ENCODE data around the gene TMEM63C.

TMEM63C gene

GRCh38 chr14:77153802-77154201, 27.8 kb upstream of the TMEM63C start:
- no peaks in the 10 kb centered on the region for H3K9me3 ChIP-seq (ENCODE audit: severe bottlenecking)
- no peak for TF ChIP-seq CTCF (IDR thresholded peaks at IDR 0.05; ENCODE audit: low read depth, low read length)
- no peaks in the 10 kb centered on the region for H3K27me3 ChIP-seq (ENCODE audit: insufficient read depth, low read depth, severe bottlenecking)
- no peaks in the 10 kb centered on the region for H3K36me3 ChIP-seq
- no peak overlapping the region for H3K4me3 ChIP-seq (ENCODE audit: low read depth, low read length)
- H3K27ac ChIP-seq: no peak overlapping the region
- DNase-seq: no peak

- no peak overlapping the region for H3K4me3 ChIP-seq (ENCODE audit: low read depth, low read length)
- H3K9me3 ChIP-seq (ENCODE audit: severe bottlenecking): no peaks in the 10 kb centered on the region
- no peak overlapping the region for H3K27ac ChIP-seq
- H3K27me3 ChIP-seq (ENCODE audit: insufficient read depth, low read depth, severe bottlenecking): no peaks in the 10 kb centered on the region
- no peaks in the 10 kb centered on the region for H3K36me3 ChIP-seq
- no peak for TF ChIP-seq CTCF (IDR thresholded peaks at IDR 0.05; ENCODE audit: low read depth, low read length)
- no peak for DNase-seq
Observed at GRCh38 chr14:77154421-77154820, 27.2 kb upstream of the TMEM63C start.

- no peak for DNase-seq
- Histone ChIP-seq H3K9me3 (ENCODE audit: severe bottlenecking) (no peaks in the 10 kb centered on the region), H3K36me3 (no peaks in the 10 kb centered on the region), H3K4me3 (ENCODE audit: low read depth, low read length) (no peak overlapping the region), H3K27me3 (ENCODE audit: insufficient read depth, low read depth, severe bottlenecking) (no peaks in the 10 kb centered on the region), H3K27ac (no peak overlapping the region)
- no peak for TF ChIP-seq CTCF (IDR thresholded peaks at IDR 0.05; ENCODE audit: low read depth, low read length)
Observed at GRCh38 chr14:77155083-77155482, 26.5 kb upstream of the TMEM63C start.

GRCh38 chr14:77157740-77158139, 23.9 kb upstream of the TMEM63C start:
- DNase-seq: no peak
- Histone ChIP-seq H3K4me3 (ENCODE audit: low read depth, low read length) (no peak overlapping the region), H3K27ac (no peak overlapping the region), H3K9me3 (ENCODE audit: severe bottlenecking) (no peaks in the 10 kb centered on the region), H3K27me3 (ENCODE audit: insufficient read depth, low read depth, severe bottlenecking) (no peaks in the 10 kb centered on the region), H3K36me3 (no peaks in the 10 kb centered on the region)
- TF ChIP-seq CTCF (IDR thresholded peaks at IDR 0.05; ENCODE audit: low read depth, low read length): no peak

- no peak for DNase-seq
- no peaks in the 10 kb centered on the region for H3K27me3 ChIP-seq (ENCODE audit: insufficient read depth, low read depth, severe bottlenecking)
Observed at GRCh38 chr14:77158175-77158881, 23.3 kb upstream of the TMEM63C start.

More at GRCh38 chr14:77158175-77158881, 23.3 kb upstream of the TMEM63C start:
- Histone ChIP-seq H3K27ac (no peak overlapping the region), H3K4me3 (ENCODE audit: low read depth, low read length) (no peak overlapping the region), H3K9me3 (ENCODE audit: severe bottlenecking) (no peaks in the 10 kb centered on the region), H3K36me3 (no peaks in the 10 kb centered on the region)
- no peak for TF ChIP-seq CTCF (IDR thresholded peaks at IDR 0.05; ENCODE audit: low read depth, low read length)
